GM12872 (cell line): ENCODE data around the gene SLC26A1.
A peak's percentile ranks its signal among the peaks of the same experiment; 100 is the strongest.

Source experiments
- CTCF ChIP-seq: IDR thresholded peaks from 3 replicates; pipeline ENCODE4 v1.5.1; 2011; ENCODE audit warnings: low read depth, mild to moderate bottlenecking, low read length, moderate library complexity; ENCODE audit not compliant: insufficient read depth

SLC26A1 gene

GRCh38 chr4:991451-992296 is 1.5 kb downstream of the SLC26A1 start:
- TF ChIP-seq CTCF, result no peak

- no peak for TF ChIP-seq CTCF
Measured at GRCh38 chr4:990746-991367, 2.3 kb downstream of the SLC26A1 start.

GRCh38 chr4:989722-990471 is 3.3 kb downstream of the SLC26A1 start:
- TF ChIP-seq CTCF, result no peak

- TF ChIP-seq CTCF, result no peak
Measured at GRCh38 chr4:988726-989721, 4.2 kb downstream of the SLC26A1 start.

- no peak for TF ChIP-seq CTCF
Measured at GRCh38 chr4:987624-988513, 5.3 kb downstream of the SLC26A1 start.

GRCh38 chr4:986879-987623 is 6.2 kb downstream of the SLC26A1 start, which contains the start of gene IDUA:
Gene IDUA, plus strand, starts transcription at chr4:987044. Its CDS starts 41 bp downstream, at chr4:987085.
- peak; percentile 43; the same call in 1 of the 3 replicates for TF ChIP-seq CTCF
